H9 (cell line): Measurements from ENCODE around the gene POTEG. TPM values are rescaled to one million over a fixed set of nuclear protein-coding genes. Genes with fewer than 3 reads are reported as not detected.
"Not testable (repeated sequence)": the region's sequence is repeated elsewhere in the genome, so short reads cannot be mapped to it uniquely, and the experiment has no call there.

Source experiments
- DNase-seq: peaks from one replicate; pipeline ENCODE4 v3.0.0-alpha.2; 2017
- H2AFZ ChIP-seq: one replicate; pipeline ENCODE4 v1.6.1; 2013; ENCODE audit warnings: mild to moderate bottlenecking, low read length, control low read depth, moderate library complexity
- H2AK5ac ChIP-seq: 2 replicates; pipeline ENCODE4 v1.6.1; 2013; ENCODE audit warnings: low read length, control low read depth, mixed read lengths; ENCODE audit not compliant: insufficient read length
- H2BK120ac ChIP-seq: one replicate; pipeline ENCODE4 v1.6.1; 2013; ENCODE audit warnings: low read depth, mild to moderate bottlenecking, low read length, control low read depth, inconsistent platforms; ENCODE audit not compliant: poor library complexity, severe bottlenecking
- H2BK12ac ChIP-seq: 2 replicates; pipeline ENCODE4 v1.6.1; 2013; ENCODE audit warnings: low read length, control low read depth, mixed read lengths, low read depth; ENCODE audit not compliant: insufficient read length
- H2BK15ac ChIP-seq: 2 replicates; pipeline ENCODE4 v1.6.1; 2013; ENCODE audit warnings: low read depth, low read length, control low read depth
- H2BK20ac ChIP-seq: one replicate; pipeline ENCODE4 v1.6.1; 2013; ENCODE audit warnings: low read depth, mild to moderate bottlenecking, low read length, control low read depth, inconsistent platforms; ENCODE audit not compliant: poor library complexity, severe bottlenecking
- H2BK5ac ChIP-seq: 2 replicates; pipeline ENCODE4 v1.6.1; 2013; ENCODE audit warnings: low read length, control low read depth, mixed read lengths; ENCODE audit not compliant: insufficient read length
- H3K14ac ChIP-seq: 2 replicates; pipeline ENCODE4 v1.6.1; 2013; ENCODE audit warnings: low read length, control low read depth; ENCODE audit not compliant: insufficient read depth
- H3K18ac ChIP-seq: 2 replicates; pipeline ENCODE4 v1.6.1; 2013; ENCODE audit warnings: low read depth, mild to moderate bottlenecking, mixed read lengths, low read length, control low read depth; ENCODE audit not compliant: insufficient read length
- H3K23ac ChIP-seq: 2 replicates; pipeline ENCODE4 v1.6.1; 2013; ENCODE audit warnings: low read length, control low read depth, mixed read lengths, low read depth; ENCODE audit not compliant: insufficient read length
- H3K23me2 ChIP-seq: 2 replicates; pipeline ENCODE4 v1.6.1; 2013; ENCODE audit warnings: low read depth, mild to moderate bottlenecking, mixed read lengths, low read length, control low read depth; ENCODE audit not compliant: insufficient read length, poor library complexity, severe bottlenecking
- H3K27ac ChIP-seq: 2 replicates; pipeline ENCODE4 v1.5.1; 2013; ENCODE audit warnings: low read length, control low read depth, mixed read lengths, low read depth; ENCODE audit not compliant: insufficient read length
- H3K27me3 ChIP-seq: 2 replicates; pipeline ENCODE4 v1.6.1; 2013; ENCODE audit warnings: low read length, control low read depth, inconsistent platforms; ENCODE audit not compliant: insufficient read depth
- H3K4ac ChIP-seq: 2 replicates; pipeline ENCODE4 v1.6.1; 2013; ENCODE audit warnings: low read depth, mild to moderate bottlenecking, control low read depth, inconsistent platforms, low read length, moderate library complexity
- H3K4me1 ChIP-seq: 2 replicates; pipeline ENCODE4 v1.6.1; 2013; ENCODE audit warnings: low read length, control low read depth, inconsistent platforms; ENCODE audit not compliant: insufficient read depth
- H3K4me2 ChIP-seq: 2 replicates; pipeline ENCODE4 v1.6.1; 2013; ENCODE audit warnings: low read length, control low read depth, mixed read lengths; ENCODE audit not compliant: insufficient read length, insufficient read depth
- H3K56ac ChIP-seq: 2 replicates; pipeline ENCODE4 v1.6.1; 2013; ENCODE audit warnings: low read depth, mild to moderate bottlenecking, mixed read lengths, low read length, control low read depth; ENCODE audit not compliant: insufficient read length
- H3K79me1 ChIP-seq: 2 replicates; pipeline ENCODE4 v1.6.1; 2013; ENCODE audit warnings: low read depth, mild to moderate bottlenecking, moderate library complexity, low read length, control low read depth, inconsistent platforms; ENCODE audit not compliant: insufficient read depth, poor library complexity, severe bottlenecking
- H3K79me2 ChIP-seq: 2 replicates; pipeline ENCODE4 v1.6.1; 2013; ENCODE audit warnings: low read length, control low read depth, inconsistent platforms; ENCODE audit not compliant: insufficient read depth
- H3K9ac ChIP-seq: 2 replicates; pipeline ENCODE4 v1.6.1; 2013; ENCODE audit warnings: low read length, control low read depth, mixed read lengths; ENCODE audit not compliant: insufficient read length; ENCODE audit errors: extremely low read depth
- H3K9me3 ChIP-seq: one replicate; pipeline ENCODE4 v1.6.1; 2013; ENCODE audit warnings: low read depth, low read length, inconsistent platforms; ENCODE audit not compliant: control insufficient read depth
- H3T11ph ChIP-seq: one replicate; pipeline ENCODE4 v1.6.1; 2013; ENCODE audit warnings: mild to moderate bottlenecking, low read length, control low read depth, inconsistent platforms
- H4K20me1 ChIP-seq: one replicate; pipeline ENCODE4 v1.6.1; 2013; ENCODE audit not compliant: control insufficient read depth, insufficient read length, insufficient read depth
- H4K5ac ChIP-seq: 2 replicates; pipeline ENCODE4 v1.6.1; 2013; ENCODE audit warnings: low read depth, mild to moderate bottlenecking, mixed read lengths, low read length, control low read depth; ENCODE audit not compliant: insufficient read length
- H4K8ac ChIP-seq: replicated peaks from 2 replicates; pipeline ENCODE4 v1.6.1; 2013; ENCODE audit warnings: low read length, control low read depth, mixed read lengths, low read depth; ENCODE audit not compliant: insufficient read length
- H4K91ac ChIP-seq: 2 replicates; pipeline ENCODE4 v1.6.1; 2013; ENCODE audit warnings: low read depth, mild to moderate bottlenecking, moderate library complexity, mixed read lengths, low read length, control low read depth; ENCODE audit not compliant: insufficient read length
- H3K27ac Mint-ChIP-seq, 3 experiments: 2 replicates in 2 of 3; 3 replicates in 1 of 3; pipeline ENCODE4 v1.8.0; 2020 to 2021; ENCODE audit warnings: mixed read lengths in 3 of 3, mild to moderate bottlenecking in 1 of 3, moderate library complexity in 1 of 3
- H3K27me3 Mint-ChIP-seq: 2 replicates; pipeline ENCODE4 v1.8.0; 2021; ENCODE audit warnings: low read depth, mild to moderate bottlenecking, moderate library complexity, mixed read lengths
- H3K36me3 Mint-ChIP-seq, 3 experiments: 2 replicates in 2 of 3; 3 replicates in 1 of 3; pipeline ENCODE4 v1.8.0; 2020 to 2021; ENCODE audit warnings: low read depth in 3 of 3, mixed read lengths in 3 of 3; ENCODE audit not compliant: insufficient read depth in 1 of 3
- H3K4me1 Mint-ChIP-seq, 2 experiments: 2 replicates each; pipeline ENCODE4 v1.8.0; 2020; ENCODE audit warnings: mixed read lengths in 2 of 2
- H3K4me3 Mint-ChIP-seq, 2 experiments: 2 replicates in 1 of 2; 3 replicates in 1 of 2; pipeline ENCODE4 v1.8.0; 2020 to 2021; ENCODE audit warnings: mild to moderate bottlenecking in 2 of 2, mixed read lengths in 2 of 2, moderate library complexity in 1 of 2
- H3K9me3 Mint-ChIP-seq, 2 experiments: 2 replicates in 1 of 2; 3 replicates in 1 of 2; pipeline ENCODE4 v1.8.0; 2020; ENCODE audit warnings: mild to moderate bottlenecking in 2 of 2, mixed read lengths in 2 of 2, moderate library complexity in 1 of 2
- WGBS: extraction: QIAGEN DNeasy Blood & Tissue Kit; methylation state at CpG from one replicate; pipeline ENCODE4 v1.1.7; 2013; ENCODE audit warnings: missing lambda C conversion rate, low lambda C conversion rate, mixed read lengths; ENCODE audit not compliant: insufficient read length; ENCODE audit errors: extremely low coverage; 5-methylcytosine and 5-hydroxymethylcytosine counted together
- total RNA-seq: library from RNA; stranded (reverse); gene quantifications from 2 replicates; pipeline ENCODE4 v1.2.1, GENCODE V29; 2021

Gene POTEG
- total RNA-seq, 1 experiment from 2014 or later: not detected

- H2AK5ac ChIP-seq, H3K23ac ChIP-seq, DNase-seq, H2BK20ac ChIP-seq, H4K91ac ChIP-seq, H3K4me1 Mint-ChIP-seq, H2BK15ac ChIP-seq, H3K27ac ChIP-seq, H3K14ac ChIP-seq, H4K5ac ChIP-seq, H3K27me3 Mint-ChIP-seq, H3K27ac Mint-ChIP-seq, H3K79me1 ChIP-seq, H3K79me2 ChIP-seq, H3K36me3 Mint-ChIP-seq, H4K8ac ChIP-seq, H2BK5ac ChIP-seq, H3K9me3 ChIP-seq, H4K20me1 ChIP-seq, H2BK12ac ChIP-seq, H2AFZ ChIP-seq, H3T11ph ChIP-seq, H3K9ac ChIP-seq, H3K56ac ChIP-seq, H3K9me3 Mint-ChIP-seq, H3K18ac ChIP-seq, H3K27me3 ChIP-seq, H3K4me2 ChIP-seq, H2BK120ac ChIP-seq, H3K23me2 ChIP-seq, H3K4me3 Mint-ChIP-seq, H3K4ac ChIP-seq, H3K4me1 ChIP-seq: not testable (repeated sequence)
- WGBS: no CpG with 5 or more reads among the region's 18 CpGs
Observed at GRCh38 chr14:19362323-19362722, 71.8 kb downstream of the POTEG start.

- not testable (repeated sequence) for H3K27ac ChIP-seq, H3K27me3 ChIP-seq, H3K23ac ChIP-seq, H3K4me1 Mint-ChIP-seq, H2AK5ac ChIP-seq, H4K8ac ChIP-seq, H3K27me3 Mint-ChIP-seq, H2BK5ac ChIP-seq, H2BK15ac ChIP-seq, H3K4me3 Mint-ChIP-seq, DNase-seq, H2AFZ ChIP-seq, H3K9me3 ChIP-seq, H2BK120ac ChIP-seq, H3K36me3 Mint-ChIP-seq, H3T11ph ChIP-seq, H3K23me2 ChIP-seq, H2BK12ac ChIP-seq, H3K4me2 ChIP-seq, H4K20me1 ChIP-seq, H3K18ac ChIP-seq, H2BK20ac ChIP-seq, H3K9ac ChIP-seq, H4K5ac ChIP-seq, H4K91ac ChIP-seq, H3K79me2 ChIP-seq, H3K79me1 ChIP-seq, H3K56ac ChIP-seq, H3K4me1 ChIP-seq, H3K14ac ChIP-seq, H3K27ac Mint-ChIP-seq, H3K4ac ChIP-seq, H3K9me3 Mint-ChIP-seq
- no CpG with 5 or more reads among the region's 38 CpGs for WGBS
Observed at GRCh38 chr14:19361636-19362253, 72.4 kb downstream of the POTEG start.
